ENCODE measurements around the gene RAB40B. TPM values are rescaled to one million over a fixed set of nuclear protein-coding genes. Genes with fewer than 3 reads are reported as not detected.

The RAB40B gene
- total RNA-seq, 1 experiment from 2014 or later, result 22.1 TPM

DNA sequence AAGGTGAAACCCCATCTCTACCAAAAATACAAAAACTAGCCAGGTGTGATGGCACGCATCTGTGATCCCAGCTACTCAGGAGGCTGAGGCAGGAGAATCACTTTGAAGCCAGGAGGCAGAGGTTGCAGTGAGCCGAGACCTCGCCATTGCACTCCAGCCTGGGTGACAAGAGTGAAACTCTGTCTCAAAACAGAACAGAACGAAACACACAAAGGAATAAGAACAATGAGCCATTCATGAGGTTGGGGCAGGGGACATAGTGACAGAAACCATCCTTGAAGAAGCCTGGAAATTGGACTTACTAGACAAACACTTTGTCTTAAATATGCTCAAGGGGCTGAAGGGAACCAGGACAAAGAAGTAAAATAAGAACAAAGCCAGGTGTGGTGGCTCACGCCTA lies 89.7 kb downstream of the RAB40B start:
- H3K27me3 ChIP-seq (ENCODE audit: insufficient read depth, low read length), result no peaks in the 10 kb centered on the region
- no peaks in the 10 kb centered on the region for H3K9me3 ChIP-seq (ENCODE audit: control insufficient read depth in 1 of 2, insufficient read depth in 1 of 2, low read depth in 1 of 2, low read length in 2 of 2)
- no peaks in the 10 kb centered on the region for H3K9me2 ChIP-seq (ENCODE audit: insufficient read depth)
- no peak overlapping the region for H3K4me3 ChIP-seq (replicated peaks in 1 of 2; ENCODE audit: low read depth in 1 of 2, low read length in 2 of 2)
- no peaks in the 10 kb centered on the region for H3K4me1 ChIP-seq (ENCODE audit: control insufficient read depth in 1 of 2, insufficient read depth in 2 of 2, low read length in 2 of 2)
- ChIA-PET CTCF (no interaction called here), POLR2A (no interaction called here), RAD21 (ENCODE audit: low non-redundant PET in 1 of 2, low total read pairs in 2 of 2, uncharacterized antibody in 2 of 2, unreplicated experiment in 2 of 2) (no interaction called here)
- no peak overlapping the region for H3K27ac ChIP-seq (ENCODE audit: low read depth, low read length)
- no peaks in the 10 kb centered on the region for H4K20me1 ChIP-seq (ENCODE audit: insufficient read depth)
- ATAC-seq (no peak), DNase-seq (ENCODE audit: low read depth, low spot score) (no peak)
- intact Hi-C loops (cut with micrococcal nuclease), result no loop called here
- no peak overlapping the region for H2AFZ ChIP-seq (ENCODE audit: low read depth, low read length, poor library complexity, severe bottlenecking)
- BruUV-seq (replicated peaks), result no TSS peak
- peaks cover 28 to 32% of the 10 kb centered on the region in 2 experiments for H3K36me3 ChIP-seq (ENCODE audit: control insufficient read depth in 1 of 2, insufficient read depth in 2 of 2, low read length in 2 of 2)
- H3K9ac ChIP-seq (ENCODE audit: low read length), result no peak overlapping the region
- H3K4me2 ChIP-seq (ENCODE audit: low read length), result no peak overlapping the region
- no peaks in the 10 kb centered on the region; the same call in 1 of the 2 replicates for H3K79me2 ChIP-seq (ENCODE audit: insufficient read depth, low read length)
- TF ChIP-seq POLR2AphosphoS5 (IDR thresholded peaks at IDR 0.05; ENCODE audit: low read depth, low read length), result no peak
- no peak for TF ChIP-seq ZFX (IDR thresholded peaks at IDR 0.05)
- TF ChIP-seq POLR2A (IDR thresholded peaks at IDR 0.05; ENCODE audit: borderline replicate concordance, extremely low read depth, insufficient read depth, insufficient read length), result no peak
- TF ChIP-seq TCF7L2 (IDR thresholded peaks at IDR 0.05; ENCODE audit: borderline replicate concordance, extremely low read depth, insufficient read depth, insufficient read length), result no peak
- TF ChIP-seq RAD21 (IDR thresholded peaks at IDR 0.05; ENCODE audit: low read depth), result no peak
- no peak for TF ChIP-seq ELF1 (IDR thresholded peaks at IDR 0.05; ENCODE audit: borderline replicate concordance, low read depth)
- no peak for TF ChIP-seq SP1 (IDR thresholded peaks at IDR 0.05; ENCODE audit: low read depth)
- TF ChIP-seq, protein P1, sequence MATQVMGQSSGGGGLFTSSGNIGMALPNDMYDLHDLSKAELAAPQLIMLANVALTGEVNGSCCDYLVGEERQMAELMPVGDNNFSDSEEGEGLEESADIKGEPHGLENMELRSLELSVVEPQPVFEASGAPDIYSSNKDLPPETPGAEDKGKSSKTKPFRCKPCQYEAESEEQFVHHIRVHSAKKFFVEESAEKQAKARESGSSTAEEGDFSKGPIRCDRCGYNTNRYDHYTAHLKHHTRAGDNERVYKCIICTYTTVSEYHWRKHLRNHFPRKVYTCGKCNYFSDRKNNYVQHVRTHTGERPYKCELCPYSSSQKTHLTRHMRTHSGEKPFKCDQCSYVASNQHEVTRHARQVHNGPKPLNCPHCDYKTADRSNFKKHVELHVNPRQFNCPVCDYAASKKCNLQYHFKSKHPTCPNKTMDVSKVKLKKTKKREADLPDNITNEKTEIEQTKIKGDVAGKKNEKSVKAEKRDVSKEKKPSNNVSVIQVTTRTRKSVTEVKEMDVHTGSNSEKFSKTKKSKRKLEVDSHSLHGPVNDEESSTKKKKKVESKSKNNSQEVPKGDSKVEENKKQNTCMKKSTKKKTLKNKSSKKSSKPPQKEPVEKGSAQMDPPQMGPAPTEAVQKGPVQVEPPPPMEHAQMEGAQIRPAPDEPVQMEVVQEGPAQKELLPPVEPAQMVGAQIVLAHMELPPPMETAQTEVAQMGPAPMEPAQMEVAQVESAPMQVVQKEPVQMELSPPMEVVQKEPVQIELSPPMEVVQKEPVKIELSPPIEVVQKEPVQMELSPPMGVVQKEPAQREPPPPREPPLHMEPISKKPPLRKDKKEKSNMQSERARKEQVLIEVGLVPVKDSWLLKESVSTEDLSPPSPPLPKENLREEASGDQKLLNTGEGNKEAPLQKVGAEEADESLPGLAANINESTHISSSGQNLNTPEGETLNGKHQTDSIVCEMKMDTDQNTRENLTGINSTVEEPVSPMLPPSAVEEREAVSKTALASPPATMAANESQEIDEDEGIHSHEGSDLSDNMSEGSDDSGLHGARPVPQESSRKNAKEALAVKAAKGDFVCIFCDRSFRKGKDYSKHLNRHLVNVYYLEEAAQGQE (IDR thresholded peaks at IDR 0.05; ENCODE audit: low read depth), result no peak
- no peak for TF ChIP-seq EZH2 (IDR thresholded peaks at IDR 0.05)
- no peak for TF ChIP-seq YY1 (IDR thresholded peaks at IDR 0.05; ENCODE audit: extremely low read depth, insufficient replicate concordance, low read depth, low read length)
- no peak for TF ChIP-seq SRF (IDR thresholded peaks at IDR 0.05; ENCODE audit: low read depth)
- no peak for TF ChIP-seq EGR1 (IDR thresholded peaks at IDR 0.05; ENCODE audit: low read depth)
- TF ChIP-seq SIN3A (IDR thresholded peaks at IDR 0.05; ENCODE audit: low read depth), result no peak
- TF ChIP-seq JUND (IDR thresholded peaks at IDR 0.05), result no peak
- TF ChIP-seq CEBPB (IDR thresholded peaks at IDR 0.05; ENCODE audit: low read depth), result no peak
- TF ChIP-seq ZNF274 (IDR thresholded peaks at IDR 0.05; ENCODE audit: low read depth, low read length), result no peak
